Fibroblast of gingiva (primary cell): ENCODE measurements around the gene ATPAF2.
A peak's percentile ranks its signal among the peaks of the same experiment; 100 is the strongest.

Experiments used
- DNase-seq: peaks from one replicate; pipeline ENCODE4 v3.0.0-alpha.2; 2011; ENCODE audit warnings: low read depth

Gene ATPAF2

DNA sequence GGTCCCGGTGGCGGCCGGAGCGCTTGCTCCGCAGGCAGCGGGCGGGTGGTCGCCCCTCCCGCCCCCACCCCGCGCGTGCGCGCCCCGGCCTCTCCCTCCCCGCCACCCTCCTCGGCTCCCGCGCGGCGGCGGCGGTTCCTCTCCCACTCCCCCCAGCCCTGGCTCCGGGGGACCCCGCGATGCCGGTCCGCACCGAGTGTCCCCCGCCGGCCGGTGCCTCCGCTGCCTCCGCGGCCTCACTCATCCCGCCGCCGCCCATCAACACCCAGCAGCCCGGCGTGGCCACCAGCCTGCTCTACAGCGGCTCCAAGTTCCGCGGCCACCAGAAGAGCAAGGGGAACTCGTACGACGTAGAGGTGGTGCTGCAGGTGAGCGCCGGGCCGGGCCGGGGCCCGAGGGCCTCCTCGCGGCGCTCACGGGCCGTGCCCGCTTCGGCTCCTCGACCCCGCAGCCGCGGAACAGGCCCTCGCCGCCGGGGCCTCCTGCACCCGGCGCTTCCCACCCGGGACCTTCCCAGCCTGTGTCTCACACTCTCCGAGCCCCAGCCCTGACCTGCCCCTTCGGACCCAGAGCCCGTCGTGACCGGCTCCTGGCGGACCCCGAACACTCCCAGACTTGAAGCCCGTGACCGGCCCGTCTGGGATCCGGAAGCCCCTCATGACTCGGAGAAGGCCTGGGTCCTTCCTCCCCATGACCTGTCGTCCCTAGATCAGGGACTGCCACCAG is 730 bp upstream of the ATPAF2 start:
- DNase-seq = no peak

DNA sequence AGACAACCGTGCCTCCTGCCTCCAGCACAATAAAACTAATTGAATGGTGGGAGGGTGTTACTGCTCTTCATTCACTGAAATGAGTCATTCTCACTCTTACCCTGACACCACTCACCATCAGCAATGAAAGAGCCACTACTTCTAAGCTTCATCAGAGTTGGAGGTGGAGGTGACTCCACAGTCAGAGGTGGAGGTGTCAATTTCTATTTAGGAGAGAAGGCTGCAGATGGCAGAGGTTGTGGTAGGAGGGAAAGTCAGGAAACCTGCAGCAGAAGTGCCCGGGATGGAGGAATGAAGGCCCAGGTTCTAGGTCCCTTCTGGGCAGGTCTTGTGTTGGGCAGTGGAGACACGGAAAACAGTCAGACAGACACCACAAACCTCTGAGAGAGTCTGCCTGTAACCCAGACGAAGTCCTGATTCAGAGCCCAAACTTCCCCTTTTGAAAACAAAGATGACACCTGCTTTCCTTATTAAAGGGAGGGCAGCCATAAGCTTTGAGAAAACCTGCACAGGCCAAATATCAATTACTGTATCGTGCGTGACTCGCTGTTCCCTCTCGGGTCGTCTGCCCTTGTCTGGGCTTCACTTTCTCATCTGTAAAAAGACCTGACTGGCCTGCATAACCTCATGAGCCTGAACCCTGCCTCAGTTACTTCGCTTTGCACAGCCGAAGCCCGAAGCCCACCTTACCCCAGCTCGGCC is 668 bp downstream of the ATPAF2 start:
- no peak for DNase-seq

DNA sequence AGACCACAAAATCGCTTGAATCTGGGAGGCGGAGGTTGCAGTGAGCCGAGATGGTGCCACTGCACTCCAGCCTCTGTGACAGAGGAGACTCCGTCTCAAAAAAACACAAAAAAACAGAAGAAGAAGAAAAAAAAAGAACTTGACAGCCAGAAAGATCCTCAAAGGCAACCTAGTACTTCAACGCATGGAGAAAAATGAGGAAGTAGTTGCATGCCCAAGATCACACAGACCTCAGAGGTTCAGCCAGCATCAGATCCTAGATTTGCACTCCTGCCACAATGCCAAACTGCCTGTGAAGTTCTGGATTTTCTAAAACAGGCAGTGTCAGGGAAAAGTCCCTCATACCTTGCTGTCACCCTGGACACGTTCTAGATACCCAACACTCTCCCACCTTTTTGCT is 1.5 kb downstream of the ATPAF2 start:
- no peak for DNase-seq

DNA sequence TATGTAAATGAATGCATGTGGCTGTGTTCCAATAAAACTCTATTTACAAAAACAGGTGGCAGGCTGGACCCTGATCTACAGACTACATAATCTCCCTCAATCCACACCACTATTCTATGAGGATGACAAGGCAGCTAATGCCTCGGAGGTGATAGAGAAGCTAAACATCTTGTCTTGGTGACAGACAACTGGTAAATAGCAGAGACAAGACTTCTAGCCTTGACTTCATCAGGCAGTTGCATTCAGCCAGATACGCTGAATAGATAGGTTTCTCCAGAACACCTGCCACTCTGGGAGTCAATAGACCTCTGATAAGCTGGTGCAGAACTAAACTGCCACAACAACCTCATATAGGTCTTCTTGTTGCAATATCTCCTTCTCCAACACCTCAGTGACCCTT is 3.3 kb downstream of the ATPAF2 start:
- no peak for DNase-seq

DNA sequence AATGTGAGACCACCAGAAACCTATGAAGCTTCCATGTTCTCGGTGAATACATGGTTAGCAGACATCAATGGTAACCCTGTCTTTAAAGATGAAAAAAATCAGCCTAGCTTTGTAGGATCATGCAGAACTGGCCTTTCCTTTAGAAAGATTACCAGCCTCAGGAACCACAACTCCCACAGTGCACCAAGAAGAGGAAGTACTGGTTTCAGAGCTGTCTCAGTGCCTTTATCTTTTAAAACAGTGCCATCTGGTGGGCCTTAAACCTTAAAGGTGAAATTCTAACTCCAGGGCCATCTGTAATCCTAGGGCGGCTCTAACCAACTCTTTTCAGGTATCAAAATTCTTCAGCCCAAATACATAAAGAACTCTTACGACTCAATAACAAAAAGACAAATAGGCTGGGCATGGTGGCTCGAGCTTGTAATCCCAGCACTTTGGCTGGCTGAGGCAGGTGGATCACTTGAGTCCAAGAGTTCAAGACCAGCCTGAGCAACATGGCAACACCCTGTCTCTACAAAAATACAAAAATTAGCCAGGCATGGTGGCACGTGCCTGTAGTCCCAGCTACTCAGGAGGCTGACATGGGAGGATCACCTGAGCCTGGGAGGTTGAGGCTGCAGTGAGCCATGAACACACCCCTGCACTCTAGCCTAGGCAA is 5.4 kb downstream of the ATPAF2 start:
- peak; percentile 79 for DNase-seq

DNA sequence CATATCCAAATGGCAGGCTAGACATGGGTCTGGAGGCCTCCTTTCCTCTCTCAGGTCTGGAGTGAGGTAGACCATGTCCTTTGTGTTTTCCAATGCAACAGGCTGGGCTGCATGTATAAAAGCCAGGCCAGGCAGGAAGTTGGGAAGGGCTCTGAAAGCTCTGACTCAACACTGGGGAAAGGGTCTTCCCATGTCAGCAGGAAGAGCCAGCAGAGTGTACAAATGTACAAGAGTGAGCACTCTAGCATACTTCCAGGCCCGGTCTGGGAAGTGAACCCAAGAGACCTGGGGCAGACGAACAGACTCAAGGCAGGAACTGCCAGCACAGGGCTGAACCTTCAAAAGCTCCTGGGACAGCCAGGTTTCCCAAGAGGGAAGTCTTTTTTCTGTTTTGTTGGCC is 7.0 kb downstream of the ATPAF2 start:
- no peak for DNase-seq

DNA sequence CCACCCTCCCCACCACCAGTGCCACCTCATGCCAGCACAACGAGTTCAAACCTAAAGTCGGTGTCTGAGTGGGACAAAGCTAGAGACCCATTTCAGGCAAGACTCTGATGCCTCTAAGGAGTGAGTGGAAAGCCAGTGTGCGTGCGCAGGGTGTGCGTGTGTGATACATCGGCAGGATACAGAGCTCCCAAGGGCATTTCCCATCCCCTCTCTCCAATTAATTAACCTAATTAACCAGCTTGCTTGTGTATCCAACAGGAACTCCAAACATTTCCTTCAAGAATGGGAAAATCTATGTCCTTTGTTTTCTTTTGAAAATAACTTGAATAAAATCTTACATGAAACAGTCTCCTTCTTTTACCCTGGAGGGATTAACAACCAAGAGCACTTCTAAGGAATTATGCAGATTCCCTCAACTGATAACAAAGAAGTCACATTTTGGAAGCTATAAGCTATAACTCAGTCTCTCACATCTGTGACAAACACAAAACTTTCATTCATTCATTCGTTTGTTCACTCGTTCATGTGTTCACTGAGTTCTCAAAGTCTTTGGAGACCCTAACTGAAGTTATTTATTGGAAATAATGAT is 9.9 kb downstream of the ATPAF2 start:
- no peak for DNase-seq

DNA sequence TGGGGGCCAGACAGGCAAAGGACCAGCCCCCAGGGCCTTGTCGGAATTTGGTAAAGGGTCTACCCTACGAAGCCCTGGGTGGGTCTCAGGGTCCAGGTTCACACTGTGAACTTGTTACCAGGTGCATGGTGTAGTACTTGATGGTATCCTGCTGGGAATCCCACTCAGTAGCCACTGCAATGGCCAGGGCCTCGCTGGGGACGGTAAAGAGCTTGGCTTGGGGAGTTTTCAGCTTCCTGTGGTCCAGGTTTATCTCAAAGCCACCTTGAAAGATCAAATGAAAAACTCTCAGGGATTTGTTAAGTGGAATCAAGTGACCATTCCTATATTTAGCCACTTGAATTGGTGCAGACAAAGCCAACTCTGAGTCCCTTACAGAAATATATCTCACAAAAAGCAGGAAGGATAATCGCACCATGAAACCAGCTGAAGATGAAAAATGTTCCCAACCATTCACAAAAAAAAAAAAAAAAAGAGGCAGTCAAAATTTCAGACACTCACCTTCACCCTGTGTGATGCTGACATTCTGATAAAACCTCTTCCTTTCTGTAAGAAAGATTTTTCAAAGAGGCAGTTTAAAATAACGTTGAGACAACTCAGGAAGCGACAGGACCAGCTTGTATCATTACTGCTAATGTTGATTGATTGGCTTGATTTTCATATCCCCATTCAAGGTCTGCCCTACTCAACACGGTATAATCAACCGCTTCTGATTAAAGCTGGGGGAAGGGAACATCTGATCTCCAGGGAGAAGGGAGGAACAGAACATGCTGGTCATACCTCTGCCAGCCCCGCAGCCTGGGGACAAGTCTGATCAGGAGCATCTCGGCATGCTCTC is 10.6 kb downstream of the ATPAF2 start:
- DNase-seq = no peak

DNA sequence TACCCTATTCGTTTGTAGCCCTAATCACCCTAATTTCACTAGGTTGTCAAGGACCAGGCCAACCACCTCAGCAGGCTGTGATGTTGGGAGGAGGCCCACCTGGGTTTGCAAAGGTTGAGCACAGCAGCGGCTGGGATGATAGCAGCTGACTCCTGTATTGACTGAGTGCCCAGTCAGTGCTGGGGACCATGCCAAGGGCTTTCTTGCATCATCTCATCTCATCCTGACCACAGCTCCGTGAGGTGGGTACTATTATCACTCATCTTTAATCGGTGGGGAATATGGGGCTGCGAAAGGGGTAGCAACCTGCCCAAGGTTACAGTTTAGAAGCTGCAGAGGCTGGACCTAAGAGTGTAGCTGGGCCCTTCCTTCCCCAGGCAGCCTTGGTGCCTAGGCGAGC is 11.7 kb downstream of the ATPAF2 start:
- DNase-seq = no peak

DNA sequence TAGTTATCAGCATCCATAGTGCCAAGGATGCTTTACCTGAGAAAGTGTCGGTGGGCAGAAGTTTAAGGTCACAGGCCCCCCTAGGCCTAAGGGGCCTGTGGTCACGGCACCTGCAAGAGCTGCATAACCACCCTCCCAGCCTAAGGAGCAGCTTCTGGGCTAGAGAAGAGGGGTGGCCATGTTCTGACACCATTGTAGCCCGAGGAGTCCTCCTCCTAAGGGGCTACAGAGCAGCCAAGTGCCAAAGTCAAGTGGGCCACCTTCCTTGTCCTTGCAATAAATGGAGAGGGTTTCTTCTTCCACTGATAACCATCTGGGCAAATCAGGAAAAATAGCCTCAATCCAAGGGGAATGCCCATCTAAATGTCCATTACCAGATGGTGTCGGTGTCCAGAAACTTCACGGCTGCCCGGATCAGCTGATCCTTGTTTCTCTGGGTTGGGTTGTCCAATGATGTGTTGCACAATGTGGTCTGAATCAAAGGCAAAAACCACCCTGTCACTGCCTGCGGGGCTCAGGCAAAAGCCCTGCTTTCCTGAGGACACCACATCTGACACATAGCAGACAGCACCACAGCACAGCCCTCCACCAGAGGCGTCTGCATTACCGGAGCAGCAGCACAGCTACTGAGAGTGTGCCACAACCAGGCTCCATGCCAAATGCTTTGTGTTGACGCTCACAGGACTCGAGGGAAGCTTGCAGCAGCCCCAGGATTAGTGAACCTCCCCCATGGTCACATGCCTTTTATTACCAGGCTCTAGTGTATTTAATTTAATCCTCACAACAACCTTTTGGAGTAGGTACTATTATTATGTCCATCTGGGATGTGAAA is 12.8 kb downstream of the ATPAF2 start:
- DNase-seq = peak; percentile 80

DNA sequence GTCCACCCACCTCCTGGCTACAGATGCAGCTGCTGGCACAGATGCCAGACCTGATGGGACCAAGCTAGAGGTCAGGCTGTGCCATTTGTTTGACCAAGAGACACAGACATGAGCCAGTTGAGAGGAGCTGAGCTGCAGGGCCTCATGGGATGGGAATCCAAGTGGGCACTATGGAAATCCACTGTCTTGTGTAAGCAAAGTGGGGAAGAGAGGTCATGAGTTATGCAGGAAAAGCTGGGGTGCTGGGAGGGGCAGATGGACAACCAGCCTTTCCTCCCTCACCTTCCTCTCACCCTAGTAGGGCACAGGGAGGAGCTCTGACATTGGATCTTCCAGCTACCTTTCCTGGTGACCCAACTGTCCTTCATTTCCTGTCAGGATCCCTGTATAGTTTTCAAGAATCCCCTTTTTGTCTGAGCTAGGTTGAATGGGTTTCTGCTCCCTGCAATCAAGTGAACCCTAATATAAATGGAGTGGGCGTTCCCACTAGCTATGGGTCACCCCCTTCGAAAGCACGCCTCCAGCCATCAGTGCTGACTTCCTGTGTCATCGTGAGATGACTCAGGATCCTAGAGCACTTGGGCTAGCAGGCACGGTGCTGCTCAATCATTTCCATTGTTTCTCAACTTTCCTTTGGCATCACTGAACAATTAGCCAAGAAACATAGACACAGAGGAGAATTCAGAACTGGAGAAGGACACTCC is 13.6 kb downstream of the ATPAF2 start:
- peak; percentile 66 for DNase-seq

DNA sequence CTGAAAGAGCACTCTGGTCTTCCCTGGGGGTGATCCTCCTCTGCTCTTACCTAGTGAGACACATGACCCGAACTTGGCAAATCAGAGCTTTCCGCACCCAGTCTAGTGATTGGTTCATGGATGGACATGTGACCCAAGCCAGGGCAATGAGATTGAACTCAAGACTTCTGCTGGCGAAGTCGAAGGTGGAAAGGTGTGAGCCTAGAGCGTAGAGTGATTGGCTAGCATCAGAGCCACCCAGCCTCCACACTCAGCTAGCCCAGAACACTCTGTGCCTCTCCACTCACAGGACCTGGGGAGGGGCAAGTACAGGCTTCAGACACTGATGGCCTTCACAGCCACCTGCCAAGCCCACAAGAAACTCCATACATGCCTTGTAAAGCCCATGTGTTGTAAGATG is 17.6 kb downstream of the ATPAF2 start:
- no peak for DNase-seq

DNA sequence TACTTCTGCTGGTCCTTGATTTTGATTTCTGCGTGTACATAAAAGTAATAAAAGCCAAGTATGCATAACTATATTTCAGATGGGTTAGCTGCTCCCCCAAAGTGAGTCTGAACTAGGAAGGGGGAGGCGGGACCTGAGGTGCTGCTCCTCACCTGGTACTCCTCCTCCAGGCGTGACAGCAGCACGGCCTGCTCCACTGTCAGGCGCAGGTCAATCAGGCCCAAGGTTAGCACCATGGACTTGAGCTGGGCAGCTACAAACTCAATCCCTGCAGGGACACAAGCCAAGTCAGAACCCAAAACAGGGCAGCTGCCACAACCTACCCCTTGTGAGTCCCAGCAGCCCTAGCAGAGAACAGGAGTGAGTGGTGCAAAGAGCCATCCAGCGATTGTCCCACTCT is 18.0 kb downstream of the ATPAF2 start:
- DNase-seq = no peak

DNA sequence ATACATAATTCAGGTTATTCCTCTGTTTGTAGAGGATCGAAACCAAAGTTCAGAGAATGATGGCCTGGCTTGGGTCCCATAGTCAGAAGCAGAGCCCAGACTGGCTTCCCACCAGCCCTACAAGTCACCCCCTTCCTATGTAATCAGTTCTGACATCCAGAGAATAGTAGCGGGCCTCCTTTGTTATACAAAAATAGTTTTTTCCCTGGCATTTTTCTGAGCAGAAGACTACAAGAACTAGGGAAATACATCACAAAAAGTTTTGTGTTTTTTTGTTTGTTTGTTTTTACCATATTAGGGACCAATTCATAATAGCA is 19.2 kb downstream of the ATPAF2 start:
- no peak for DNase-seq

DNA sequence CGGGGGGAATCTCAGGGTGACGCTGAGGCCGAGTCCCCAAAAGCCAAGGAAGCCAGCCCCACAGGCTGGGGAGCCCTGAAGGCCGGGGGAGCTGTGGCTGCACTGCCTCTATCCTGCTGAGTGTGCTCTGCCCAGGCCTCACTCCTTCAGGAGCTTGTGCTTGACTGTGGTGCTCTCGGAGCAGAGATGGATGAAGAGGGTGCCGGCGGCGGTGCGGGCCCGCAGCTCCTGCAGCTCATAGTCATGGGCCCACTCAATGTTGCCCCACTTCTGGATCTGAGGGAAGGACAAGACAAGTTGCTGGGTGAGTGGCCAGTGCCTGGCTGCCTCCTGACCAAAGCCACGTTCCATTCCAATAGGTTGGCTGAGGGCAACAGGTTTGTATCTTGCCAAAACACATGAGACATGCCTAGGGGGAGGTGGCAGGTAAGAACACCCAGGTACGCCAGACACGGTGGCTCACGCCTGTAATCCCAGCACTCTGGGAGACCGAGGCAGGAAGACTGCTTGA is 20.5 kb downstream of the ATPAF2 start:
- no peak for DNase-seq

DNA sequence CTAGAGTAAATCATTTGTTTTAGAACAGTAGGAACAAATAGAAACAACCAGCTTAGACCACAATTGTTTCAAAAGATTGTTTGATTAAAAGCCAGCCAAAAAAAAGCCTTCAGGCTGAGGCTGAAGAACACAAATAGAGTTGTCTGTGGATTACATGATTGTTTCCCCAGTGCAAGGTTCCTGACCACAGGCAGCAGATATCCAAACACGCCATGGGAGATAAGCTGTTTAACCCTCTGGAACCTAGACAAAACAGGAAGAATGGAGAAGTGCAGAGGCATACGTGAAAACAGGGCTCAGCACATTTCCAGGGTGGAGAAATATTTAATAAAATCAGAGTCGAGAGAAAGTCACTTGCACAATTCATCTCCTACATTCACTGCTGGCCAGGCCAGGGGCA is 21.0 kb downstream of the ATPAF2 start:
- no peak for DNase-seq

DNA sequence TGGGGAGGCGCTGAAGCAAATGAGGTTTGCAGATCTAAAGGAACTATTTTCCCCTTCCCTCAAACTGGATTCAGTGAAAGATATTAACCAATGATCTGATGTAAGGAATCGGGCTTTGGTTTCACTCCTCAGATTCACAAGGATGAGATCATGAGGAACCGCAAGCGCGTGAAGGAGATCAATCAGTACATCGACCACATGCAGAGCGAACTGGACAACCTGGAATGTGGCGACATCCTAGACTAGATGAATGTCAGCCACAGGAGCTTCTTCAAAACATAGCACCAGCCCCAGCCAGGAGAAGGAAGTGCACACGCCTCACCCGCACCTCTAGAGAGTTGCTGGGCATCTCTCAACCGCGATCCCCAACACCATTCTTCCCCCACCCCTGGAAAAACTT is 22.5 kb downstream of the ATPAF2 start:
- no peak for DNase-seq

DNA sequence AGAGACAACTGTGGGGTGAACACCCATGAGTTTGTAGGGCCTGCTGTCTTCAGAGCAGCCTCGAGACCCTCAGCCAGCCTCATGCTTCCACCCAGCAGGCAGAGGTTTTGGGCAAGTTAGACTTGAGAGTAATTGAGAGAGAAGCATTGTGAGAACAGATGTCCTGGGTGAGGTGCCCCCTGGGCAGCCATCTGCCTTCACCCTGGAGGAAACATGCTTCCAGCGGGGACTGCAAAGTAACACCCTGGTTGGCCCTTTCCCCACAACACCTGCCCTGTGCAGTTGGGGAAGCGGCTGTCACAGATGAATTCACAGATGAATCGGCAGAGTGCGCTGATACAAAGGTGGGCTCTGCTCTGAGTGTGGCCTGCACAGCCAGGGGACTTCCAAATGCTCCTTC is 23.4 kb downstream of the ATPAF2 start:
- no peak for DNase-seq

DNA sequence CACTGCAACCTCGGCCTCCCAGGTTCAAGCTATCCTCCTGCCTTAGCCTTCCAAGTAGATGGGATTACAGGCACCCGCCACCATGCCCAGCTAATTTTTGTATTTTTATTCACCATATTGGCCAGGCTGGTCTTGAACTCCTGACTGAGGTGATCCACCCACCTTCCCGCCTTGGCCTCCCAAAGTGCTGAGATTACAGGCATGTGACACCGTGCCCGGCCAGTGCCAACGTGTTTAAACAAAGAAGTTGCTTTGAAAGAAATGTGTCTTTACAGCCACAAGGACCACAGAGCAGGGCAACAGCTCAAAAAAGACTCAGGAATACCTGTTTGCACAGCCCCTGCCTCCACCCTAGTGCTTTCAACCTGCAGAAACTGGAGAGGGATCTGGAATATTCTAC is 25.0 kb downstream of the ATPAF2 start:
- no peak for DNase-seq

DNA sequence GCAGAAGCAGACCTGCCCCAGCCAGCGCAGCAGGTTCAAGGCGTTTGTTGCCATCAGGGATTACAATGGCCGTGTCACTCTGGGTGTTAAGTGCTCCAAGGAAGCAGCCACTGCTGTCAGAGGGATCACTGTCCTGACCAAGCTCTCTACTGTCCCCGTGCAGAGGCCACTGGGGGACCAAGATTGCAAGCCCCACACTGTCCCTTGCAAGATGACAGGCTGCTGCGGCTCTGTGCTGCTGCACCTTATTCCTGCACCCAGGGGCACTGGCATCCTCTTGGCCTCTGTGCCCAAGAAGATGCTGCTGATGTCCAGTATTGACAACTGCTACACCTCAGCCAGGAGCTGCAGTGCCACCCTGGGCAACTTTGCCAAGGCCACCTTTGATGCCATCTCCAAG is 27.7 kb downstream of the ATPAF2 start:
- no peak for DNase-seq
